GM12864 (cell line): ENCODE results near the gene KCNK2.

Experiments
- DNase-seq: peaks from one replicate; pipeline ENCODE4 v3.0.0-alpha.2; 2011; ENCODE audit warnings: low read depth
- H3K4me3 ChIP-seq: 2 replicates; pipeline ENCODE4 v1.5.1; 2011; ENCODE audit warnings: mild to moderate bottlenecking, low read depth, low read length, control low read depth
- TF ChIP-seq, protein P1 (sequence below): IDR thresholded peaks from 2 replicates; pipeline ENCODE4 v1.5.1; 2011; ENCODE audit warnings: low read depth, mild to moderate bottlenecking, moderate library complexity, low read length, control low read depth, inconsistent platforms; ENCODE audit errors: missing control alignments

The KCNK2 gene

DNA sequence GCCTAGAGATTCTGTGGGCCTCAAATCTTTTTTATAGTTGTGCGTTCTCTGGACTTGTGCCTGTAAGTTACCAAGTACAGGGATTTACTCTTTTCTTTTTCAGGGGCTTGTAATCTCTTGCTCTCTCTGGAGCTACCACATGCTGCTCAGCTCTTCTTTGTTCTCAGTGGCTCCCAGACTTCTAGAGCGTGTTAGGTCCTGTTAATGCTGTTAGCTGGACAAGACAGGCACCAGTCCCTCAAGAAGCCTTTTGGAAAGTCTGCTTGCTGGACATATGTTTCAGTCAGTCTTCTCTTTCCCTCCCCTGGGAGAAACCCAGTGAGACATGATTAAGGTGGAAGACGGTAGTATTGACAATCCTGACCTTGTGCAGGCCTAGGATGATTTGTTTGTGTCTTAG, 29.4 kb downstream of the KCNK2 start:
- DNase-seq, result no peak
- H3K4me3 ChIP-seq, result no peak overlapping the region
- TF ChIP-seq, protein P1, sequence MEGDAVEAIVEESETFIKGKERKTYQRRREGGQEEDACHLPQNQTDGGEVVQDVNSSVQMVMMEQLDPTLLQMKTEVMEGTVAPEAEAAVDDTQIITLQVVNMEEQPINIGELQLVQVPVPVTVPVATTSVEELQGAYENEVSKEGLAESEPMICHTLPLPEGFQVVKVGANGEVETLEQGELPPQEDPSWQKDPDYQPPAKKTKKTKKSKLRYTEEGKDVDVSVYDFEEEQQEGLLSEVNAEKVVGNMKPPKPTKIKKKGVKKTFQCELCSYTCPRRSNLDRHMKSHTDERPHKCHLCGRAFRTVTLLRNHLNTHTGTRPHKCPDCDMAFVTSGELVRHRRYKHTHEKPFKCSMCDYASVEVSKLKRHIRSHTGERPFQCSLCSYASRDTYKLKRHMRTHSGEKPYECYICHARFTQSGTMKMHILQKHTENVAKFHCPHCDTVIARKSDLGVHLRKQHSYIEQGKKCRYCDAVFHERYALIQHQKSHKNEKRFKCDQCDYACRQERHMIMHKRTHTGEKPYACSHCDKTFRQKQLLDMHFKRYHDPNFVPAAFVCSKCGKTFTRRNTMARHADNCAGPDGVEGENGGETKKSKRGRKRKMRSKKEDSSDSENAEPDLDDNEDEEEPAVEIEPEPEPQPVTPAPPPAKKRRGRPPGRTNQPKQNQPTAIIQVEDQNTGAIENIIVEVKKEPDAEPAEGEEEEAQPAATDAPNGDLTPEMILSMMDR, result no peak

DNA sequence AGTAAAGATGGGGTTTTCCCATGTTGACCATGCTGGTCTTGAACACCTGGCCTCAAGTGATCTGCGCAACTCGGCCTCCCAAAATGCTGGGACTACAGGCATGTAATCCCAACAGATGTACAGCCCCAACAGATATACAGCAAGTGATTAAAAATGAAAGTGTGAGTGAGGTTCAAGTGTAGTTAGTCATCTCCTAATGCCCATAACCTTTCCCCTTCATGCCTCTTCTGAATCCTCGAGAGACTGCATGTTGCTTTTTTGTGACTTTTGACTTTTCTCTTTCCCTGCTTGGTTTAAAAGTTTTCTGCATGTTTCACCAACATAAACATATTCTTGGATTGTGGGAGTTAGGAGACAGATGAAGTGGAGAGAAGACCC, 31.2 kb downstream of the KCNK2 start:
- TF ChIP-seq, protein P1, result no peak
- DNase-seq, result no peak
- H3K4me3 ChIP-seq, result no peak overlapping the region

- no peak overlapping the region for H3K4me3 ChIP-seq
- TF ChIP-seq, protein P1, result no peak
- no peak for DNase-seq
Measured at GRCh38 chr1:215114154-215114933, 31.8 kb downstream of the KCNK2 start.

DNA sequence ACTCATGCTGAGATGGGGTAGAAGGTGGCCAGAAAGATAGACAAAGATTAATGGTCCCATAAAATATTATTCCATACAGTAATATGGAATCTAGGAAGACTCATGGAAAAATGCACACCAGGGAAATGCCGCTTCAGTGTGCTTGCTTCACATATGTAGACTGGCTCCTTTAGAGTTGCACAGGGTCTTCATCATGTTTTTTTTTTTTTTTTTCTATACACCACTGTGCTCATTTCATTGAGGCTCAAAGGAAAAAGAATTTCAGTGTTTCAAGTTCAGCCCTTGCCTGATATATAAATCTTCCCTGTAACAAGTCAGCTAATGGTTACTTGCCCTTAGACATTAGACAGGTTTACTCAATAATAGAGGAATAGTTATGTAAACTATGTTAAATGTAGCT, 33.2 kb downstream of the KCNK2 start:
- no peak for DNase-seq
- no peak overlapping the region for H3K4me3 ChIP-seq
- TF ChIP-seq, protein P1, result no peak

DNA sequence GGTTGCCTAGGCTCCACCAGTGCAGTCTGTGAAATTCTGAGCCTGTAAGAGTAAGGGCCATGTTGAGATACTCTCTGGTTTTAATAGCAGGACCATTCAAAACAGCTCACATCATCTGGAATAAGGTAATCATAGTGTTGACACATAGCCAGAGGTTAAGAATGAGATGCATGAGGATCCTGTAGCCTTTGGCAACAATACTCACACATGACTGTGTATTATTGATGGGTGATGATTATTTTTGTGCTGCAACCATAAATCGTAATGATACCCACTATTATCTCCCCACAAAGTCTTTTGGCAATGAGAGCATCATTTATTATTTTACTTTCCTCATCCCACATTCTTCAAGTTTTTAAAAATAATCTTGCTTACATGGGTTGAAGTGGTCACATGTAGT, 35.5 kb downstream of the KCNK2 start:
- H3K4me3 ChIP-seq, result no peak overlapping the region
- DNase-seq, result no peak
- TF ChIP-seq, protein P1, result no peak

- TF ChIP-seq, protein P1, result no peak
- no peak for DNase-seq
- H3K4me3 ChIP-seq, result no peak overlapping the region
Measured at GRCh38 chr1:215119056-215119455, 36.5 kb downstream of the KCNK2 start.

GRCh38 chr1:215119719-215120365, 37.3 kb downstream of the KCNK2 start:
- no peak for DNase-seq
- no peak overlapping the region for H3K4me3 ChIP-seq
- TF ChIP-seq, protein P1, result no peak
